Measurements from ENCODE around the gene MAST4.

Gene MAST4

DNA sequence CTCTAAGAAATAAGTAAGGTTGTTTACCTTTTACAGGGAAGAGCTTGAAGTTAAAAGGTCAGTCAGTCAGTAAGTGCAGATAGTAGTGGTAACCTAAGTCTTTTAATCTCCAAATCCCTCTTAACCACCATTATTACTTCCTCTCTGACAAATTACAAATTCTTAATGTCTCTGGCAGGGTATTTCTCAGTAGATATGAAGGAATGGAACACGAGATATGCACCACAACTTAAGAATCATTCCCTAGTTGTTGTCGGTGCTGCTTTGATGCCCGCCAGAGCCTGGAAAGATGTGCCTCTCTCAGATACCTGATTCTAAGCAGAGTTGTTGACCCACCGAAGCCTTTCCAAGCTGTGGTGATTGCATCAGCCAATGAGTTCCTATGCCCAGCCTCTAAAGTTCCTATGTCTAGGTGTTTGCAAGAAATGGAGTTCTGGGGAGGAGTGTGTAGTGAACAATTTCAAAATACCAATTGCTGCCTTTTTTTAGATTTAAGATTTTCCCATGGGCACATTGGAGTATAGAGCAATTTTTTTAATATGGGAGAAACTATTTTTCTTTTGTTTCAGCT is 521.9 kb downstream of the MAST4 start:
- TF ChIP-seq GABPA (IDR thresholded peaks at IDR 0.05; ENCODE audit: low read depth) = no peak
- no peak for TF ChIP-seq SPI1 (IDR thresholded peaks at IDR 0.05; ENCODE audit: borderline replicate concordance, low read depth)
- TF ChIP-seq POLR2AphosphoS5 (IDR thresholded peaks at IDR 0.05; ENCODE audit: low read depth) = no peak
- H3K27me3 ChIP-seq (ENCODE audit: insufficient read depth, poor library complexity, severe bottlenecking) = no peaks in the 10 kb centered on the region
- no peak for DNase-seq (ENCODE audit: low read depth in 1 of 2, low spot score in 1 of 2)
- H3K4me3 ChIP-seq (replicated peaks; ENCODE audit: insufficient read depth, low read length) = no peak overlapping the region
- no peak overlapping the region for H3K27ac ChIP-seq (replicated peaks)

DNA sequence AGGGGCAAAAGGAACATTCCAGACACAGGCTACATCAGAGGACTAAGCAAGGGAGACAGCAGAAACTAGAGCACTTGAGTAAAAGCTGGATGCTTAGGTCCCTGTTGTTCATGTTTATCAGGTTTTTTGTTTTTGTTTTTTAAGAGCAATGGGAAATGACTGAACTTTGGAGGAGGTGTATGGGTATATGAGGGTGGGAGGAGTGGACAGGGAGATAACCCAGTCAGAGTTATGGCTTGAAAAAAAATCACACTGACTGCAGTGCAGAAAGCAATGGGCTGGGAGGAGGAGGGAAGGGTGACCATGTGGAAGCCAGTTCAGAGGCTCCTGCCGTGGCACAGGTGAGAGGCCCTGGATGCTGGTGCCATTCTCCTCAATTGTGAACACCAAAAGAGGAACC is 522.8 kb downstream of the MAST4 start:
- Histone ChIP-seq H3K27me3 (ENCODE audit: insufficient read depth, poor library complexity, severe bottlenecking) (no peaks in the 10 kb centered on the region), H3K27ac (replicated peaks) (no peak overlapping the region), H3K4me3 (replicated peaks; ENCODE audit: insufficient read depth, low read length) (no peak overlapping the region)
- DNase-seq (ENCODE audit: low read depth in 1 of 2, low spot score in 1 of 2) = no peak
- TF ChIP-seq GABPA (IDR thresholded peaks at IDR 0.05; ENCODE audit: low read depth) (no peak), CTCF (IDR thresholded peaks at IDR 0.05; ENCODE audit: insufficient read depth, low read length) (no peak), REST (IDR thresholded peaks at IDR 0.05; ENCODE audit: insufficient replicate concordance, low read depth) (no peak), SPI1 (IDR thresholded peaks at IDR 0.05; ENCODE audit: borderline replicate concordance, low read depth) (no peak), POLR2AphosphoS5 (IDR thresholded peaks at IDR 0.05; ENCODE audit: low read depth) (no peak)

DNA sequence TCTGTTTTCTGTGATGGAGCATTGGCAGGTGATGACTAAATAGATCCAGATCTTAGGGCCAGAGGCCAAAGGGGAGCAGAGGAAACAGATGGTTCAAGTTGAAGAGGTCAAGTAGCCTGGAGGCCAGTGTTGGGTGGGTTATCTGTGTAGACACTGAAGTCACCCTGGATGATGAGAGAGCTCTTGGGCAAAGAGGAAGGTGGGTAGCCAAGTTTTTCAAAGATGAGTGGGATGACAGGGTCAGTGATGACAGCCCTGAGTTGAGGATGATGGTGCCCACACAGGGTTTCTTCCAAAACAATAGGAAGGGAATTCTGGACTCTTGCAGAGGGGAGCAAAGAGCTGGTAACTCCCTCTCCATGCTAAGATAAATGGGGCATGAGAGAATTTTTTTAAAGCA is 523.8 kb downstream of the MAST4 start:
- H3K4me3 ChIP-seq (replicated peaks; ENCODE audit: insufficient read depth, low read length) = no peak overlapping the region
- TF ChIP-seq SPI1 (IDR thresholded peaks at IDR 0.05; ENCODE audit: borderline replicate concordance, low read depth) = no peak
- TF ChIP-seq REST (IDR thresholded peaks at IDR 0.05; ENCODE audit: insufficient replicate concordance, low read depth) = no peak
- no peak for TF ChIP-seq CTCF (IDR thresholded peaks at IDR 0.05; ENCODE audit: insufficient read depth, low read length)
- TF ChIP-seq POLR2AphosphoS5 (IDR thresholded peaks at IDR 0.05; ENCODE audit: low read depth) = no peak
- no peak for TF ChIP-seq GABPA (IDR thresholded peaks at IDR 0.05; ENCODE audit: low read depth)

DNA sequence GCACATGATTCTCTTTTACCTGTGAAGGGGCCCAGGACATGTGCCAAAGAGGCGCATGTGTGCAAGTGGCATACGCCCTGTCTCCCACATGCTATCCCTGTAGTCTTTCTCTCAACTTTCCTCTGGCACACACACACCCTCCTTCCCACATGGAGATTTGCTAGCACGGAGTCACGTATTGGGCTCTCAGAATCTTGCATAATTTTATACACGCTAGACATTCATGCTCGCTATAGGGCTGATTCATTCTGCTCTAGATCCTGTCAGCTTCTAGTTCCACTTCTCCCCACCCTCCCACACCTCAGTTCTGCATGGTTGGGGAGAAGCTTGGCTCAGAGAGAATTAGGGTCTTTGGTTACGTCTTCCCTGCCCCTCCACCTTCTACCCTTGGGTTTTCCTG is 527.6 kb downstream of the MAST4 start:
- no peak for TF ChIP-seq SPI1 (IDR thresholded peaks at IDR 0.05; ENCODE audit: borderline replicate concordance, low read depth)
- no peak for TF ChIP-seq CTCF (IDR thresholded peaks at IDR 0.05; ENCODE audit: insufficient read depth, low read length)
- no peak for TF ChIP-seq REST (IDR thresholded peaks at IDR 0.05; ENCODE audit: insufficient replicate concordance, low read depth)
- no peak for TF ChIP-seq POLR2AphosphoS5 (IDR thresholded peaks at IDR 0.05; ENCODE audit: low read depth)
- TF ChIP-seq GABPA (IDR thresholded peaks at IDR 0.05; ENCODE audit: low read depth) = no peak
- Histone ChIP-seq H3K27ac (replicated peaks) (no peak overlapping the region), H3K4me3 (replicated peaks; ENCODE audit: insufficient read depth, low read length) (no peak overlapping the region), H3K27me3 (ENCODE audit: insufficient read depth, poor library complexity, severe bottlenecking) (no peaks in the 10 kb centered on the region)
- no peak for DNase-seq (ENCODE audit: low read depth in 1 of 2, low spot score in 1 of 2)

More for the DNA sequence above, 523.8 kb downstream of the MAST4 start:
- no peak overlapping the region for H3K27ac ChIP-seq (replicated peaks)
- no peak for DNase-seq (ENCODE audit: low read depth in 1 of 2, low spot score in 1 of 2)
- H3K27me3 ChIP-seq (ENCODE audit: insufficient read depth, poor library complexity, severe bottlenecking) = no peaks in the 10 kb centered on the region
